MM.1S (cell line): ENCODE measurements around the gene ACTL10.

Source experiments
- DNase-seq: peaks from one replicate; pipeline ENCODE4 v3.0.0-alpha.2; 2015
- H2AFZ ChIP-seq: fragments of 300-600 bp; sonication (generic); 2 replicates; pipeline ENCODE4 v1.6.0; 2016; ENCODE audit warnings: antibody characterized with exemption, low read length
- H3F3A ChIP-seq: fragments of 300-600 bp; sonication (generic); 2 replicates; pipeline ENCODE4 v1.6.1; 2016; ENCODE audit warnings: mild to moderate bottlenecking, antibody characterized with exemption, low read length, moderate library complexity, mixed read lengths; ENCODE audit not compliant: insufficient read depth
- H3K27ac ChIP-seq: fragments of 300-600 bp; sonication (generic); 2 replicates; pipeline ENCODE4 v1.5.1; 2016; ENCODE audit warnings: mild to moderate bottlenecking, low read length
- H3K27me3 ChIP-seq: fragments of 300-600 bp; sonication (generic); replicated peaks from 2 replicates; pipeline ENCODE4 v1.6.0; 2016; ENCODE audit warnings: low read length; ENCODE audit not compliant: insufficient read depth
- H3K36me3 ChIP-seq: fragments of 300-600 bp; sonication (generic); replicated peaks from 2 replicates; pipeline ENCODE4 v1.6.1; 2016; ENCODE audit warnings: mild to moderate bottlenecking, low read length, mixed read lengths; ENCODE audit not compliant: insufficient read depth
- H3K4me1 ChIP-seq: fragments of 300-600 bp; sonication (generic); 2 replicates; pipeline ENCODE4 v1.6.1; 2016; ENCODE audit warnings: low read length, mixed read lengths
- H3K4me2 ChIP-seq: fragments of 300-600 bp; sonication (generic); 2 replicates; pipeline ENCODE4 v1.6.0; 2016; ENCODE audit warnings: low read depth, low read length
- H3K4me3 ChIP-seq: fragments of 300-600 bp; sonication (generic); 2 replicates; pipeline ENCODE4 v1.5.1; 2016; ENCODE audit warnings: low read length, mixed read lengths
- H3K79me2 ChIP-seq: fragments of 300-600 bp; sonication (generic); 2 replicates; pipeline ENCODE4 v1.6.1; 2016; ENCODE audit warnings: mixed run types, low read length, mixed read lengths
- H3K9ac ChIP-seq: fragments of 300-600 bp; sonication (generic); 2 replicates; pipeline ENCODE4 v1.6.1; 2016; ENCODE audit warnings: low read length, mixed read lengths
- H3K9me2 ChIP-seq: fragments of 300-600 bp; sonication (generic); replicated peaks from 2 replicates; pipeline ENCODE4 v1.6.1; 2016; ENCODE audit warnings: mild to moderate bottlenecking, low read length, mixed read lengths; ENCODE audit not compliant: insufficient read depth
- H3K9me3 ChIP-seq: fragments of 300-600 bp; sonication (generic); replicated peaks from 2 replicates; pipeline ENCODE4 v1.6.1; 2016; ENCODE audit warnings: mild to moderate bottlenecking, low read length, mixed read lengths; ENCODE audit not compliant: insufficient read depth
- H4K20me1 ChIP-seq: fragments of 300-600 bp; sonication (generic); 2 replicates; pipeline ENCODE4 v1.6.1; 2016; ENCODE audit warnings: mild to moderate bottlenecking, low read length, moderate library complexity, mixed read lengths; ENCODE audit not compliant: insufficient read depth
- EZH2 ChIP-seq: fragments of 300-600 bp; sonication (generic); optimal IDR thresholded peaks from 2 replicates; pipeline ENCODE3; 2017; ENCODE audit warnings: low read depth, mild to moderate bottlenecking, antibody characterized with exemption, low read length, mixed read lengths
- EZH2phosphoT487 ChIP-seq: fragments of 300-600 bp; sonication (generic); IDR thresholded peaks from 2 replicates; pipeline ENCODE4 v1.6.1; 2018; ENCODE audit warnings: antibody characterized with exemption, low read length
- TF ChIP-seq, protein P1 (sequence below): fragments of 300-600 bp; sonication (generic); IDR thresholded peaks from 2 replicates; pipeline ENCODE4 v1.5.1; 2016; ENCODE audit warnings: antibody characterized with exemption, low read length, mixed read lengths

The ACTL10 gene

DNA sequence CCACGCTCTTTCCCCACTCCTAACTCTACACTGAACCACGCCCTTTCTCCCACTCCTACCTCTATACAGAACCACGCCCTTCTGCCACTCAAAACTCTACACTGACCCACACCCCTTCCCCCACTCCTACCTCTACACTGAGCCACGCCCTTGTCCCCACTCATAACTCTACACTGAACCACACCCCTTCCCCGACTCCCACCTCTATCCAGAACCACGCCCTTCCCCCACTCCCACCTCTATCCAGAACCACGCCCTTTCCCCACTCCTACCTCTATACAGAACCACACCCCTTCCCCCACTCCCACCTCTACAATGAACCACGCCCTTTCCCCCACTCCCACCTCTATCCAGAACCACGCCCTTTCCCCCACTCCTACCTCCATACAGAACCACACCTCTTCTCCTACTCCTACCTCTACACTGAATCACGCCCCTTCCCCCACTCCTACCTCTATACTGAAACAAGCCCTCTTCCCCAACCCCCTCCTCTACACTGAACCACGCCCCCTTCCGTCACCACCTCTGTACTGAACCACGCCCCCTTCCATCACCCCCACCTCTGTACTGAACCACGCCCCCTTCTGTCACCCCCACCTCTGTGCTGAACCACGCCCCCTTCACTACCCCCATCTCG is 43.3 kb downstream of the ACTL10 start:
- no peaks in the 10 kb centered on the region for H3K27me3 ChIP-seq
- no peaks in the 10 kb centered on the region for H3K79me2 ChIP-seq
- no peaks in the 10 kb centered on the region for H3K4me1 ChIP-seq
- no peak overlapping the region for H3K9ac ChIP-seq
- no peaks in the 10 kb centered on the region for H4K20me1 ChIP-seq
- no peak overlapping the region for H3K27ac ChIP-seq
- H3K9me3 ChIP-seq: no peaks in the 10 kb centered on the region
- no peaks in the 10 kb centered on the region for H3K36me3 ChIP-seq
- TF ChIP-seq EZH2phosphoT487 (no peak), EZH2 (no peak)
- TF ChIP-seq, protein P1, sequence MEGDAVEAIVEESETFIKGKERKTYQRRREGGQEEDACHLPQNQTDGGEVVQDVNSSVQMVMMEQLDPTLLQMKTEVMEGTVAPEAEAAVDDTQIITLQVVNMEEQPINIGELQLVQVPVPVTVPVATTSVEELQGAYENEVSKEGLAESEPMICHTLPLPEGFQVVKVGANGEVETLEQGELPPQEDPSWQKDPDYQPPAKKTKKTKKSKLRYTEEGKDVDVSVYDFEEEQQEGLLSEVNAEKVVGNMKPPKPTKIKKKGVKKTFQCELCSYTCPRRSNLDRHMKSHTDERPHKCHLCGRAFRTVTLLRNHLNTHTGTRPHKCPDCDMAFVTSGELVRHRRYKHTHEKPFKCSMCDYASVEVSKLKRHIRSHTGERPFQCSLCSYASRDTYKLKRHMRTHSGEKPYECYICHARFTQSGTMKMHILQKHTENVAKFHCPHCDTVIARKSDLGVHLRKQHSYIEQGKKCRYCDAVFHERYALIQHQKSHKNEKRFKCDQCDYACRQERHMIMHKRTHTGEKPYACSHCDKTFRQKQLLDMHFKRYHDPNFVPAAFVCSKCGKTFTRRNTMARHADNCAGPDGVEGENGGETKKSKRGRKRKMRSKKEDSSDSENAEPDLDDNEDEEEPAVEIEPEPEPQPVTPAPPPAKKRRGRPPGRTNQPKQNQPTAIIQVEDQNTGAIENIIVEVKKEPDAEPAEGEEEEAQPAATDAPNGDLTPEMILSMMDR: no peak
- H3K4me3 ChIP-seq: no peak overlapping the region
- no peak for DNase-seq
- no peak overlapping the region for H3K4me2 ChIP-seq
- H3F3A ChIP-seq: no peaks in the 10 kb centered on the region
- no peak overlapping the region for H2AFZ ChIP-seq
- H3K9me2 ChIP-seq: no peaks in the 10 kb centered on the region

DNA sequence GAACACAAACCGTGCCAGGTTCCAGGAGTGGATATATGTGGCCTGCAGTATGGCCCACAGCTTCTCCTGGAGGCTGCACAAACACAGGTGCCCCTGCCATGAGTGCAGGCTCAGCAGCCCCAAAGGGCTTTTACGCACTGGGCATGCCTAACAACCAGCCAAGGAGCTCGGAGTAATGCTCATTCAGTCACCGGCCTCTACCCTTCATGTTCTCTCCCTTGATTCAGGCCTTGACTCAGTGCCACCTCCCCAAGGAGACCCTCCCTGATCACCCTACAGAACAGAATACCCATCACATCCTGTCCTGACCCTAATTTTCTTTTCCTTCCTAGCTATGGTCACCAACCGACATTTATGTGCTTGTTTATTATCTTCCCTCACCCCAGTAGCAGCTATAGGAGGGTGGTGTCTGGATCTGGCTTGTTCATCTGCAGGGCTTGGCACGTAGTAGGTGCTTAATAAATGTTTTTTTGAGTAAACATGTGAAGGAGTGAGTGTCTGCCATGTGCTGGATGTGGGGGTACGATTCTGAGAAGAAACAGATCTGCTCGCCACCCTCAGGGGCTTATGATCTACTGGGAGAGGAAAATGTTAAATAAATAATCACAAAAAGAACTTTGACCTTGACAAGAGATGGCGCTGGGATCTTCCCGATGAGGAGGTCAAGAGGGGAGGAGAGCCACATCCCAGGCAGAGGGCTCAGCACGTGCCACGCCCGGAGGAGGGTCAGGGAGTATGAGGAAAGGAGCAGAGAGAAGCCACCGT is 44.1 kb downstream of the ACTL10 start:
- no peak overlapping the region for H2AFZ ChIP-seq

DNA sequence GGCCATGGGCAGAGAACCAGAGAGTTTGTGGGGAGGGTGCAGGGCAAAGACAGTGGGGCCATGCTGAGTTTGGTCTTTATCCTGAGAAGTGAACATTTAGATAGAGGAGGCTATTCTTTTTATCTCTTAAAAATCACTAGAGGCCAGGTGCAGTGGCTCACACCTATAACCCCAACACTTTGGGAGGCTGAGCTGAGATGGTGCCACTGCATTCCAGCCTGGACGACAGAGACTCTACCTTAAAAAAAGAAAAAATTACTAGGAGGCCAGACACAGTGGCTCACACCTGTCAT is 44.6 kb downstream of the ACTL10 start:
- H3K9me3 ChIP-seq: no peaks in the 10 kb centered on the region
- H3K9ac ChIP-seq: no peak overlapping the region
- no peaks in the 10 kb centered on the region for H3K79me2 ChIP-seq
- no peak for DNase-seq
- H3K4me1 ChIP-seq: no peaks in the 10 kb centered on the region
- H3K4me2 ChIP-seq: no peak overlapping the region
- no peak overlapping the region for H2AFZ ChIP-seq
- H3K4me3 ChIP-seq: no peak overlapping the region
- H4K20me1 ChIP-seq: no peaks in the 10 kb centered on the region
- no peak overlapping the region for H3K27ac ChIP-seq
- H3K9me2 ChIP-seq: no peaks in the 10 kb centered on the region
- no peaks in the 10 kb centered on the region for H3F3A ChIP-seq
- H3K36me3 ChIP-seq: no peaks in the 10 kb centered on the region
- no peaks in the 10 kb centered on the region for H3K27me3 ChIP-seq
- TF ChIP-seq, protein P1: no peak
- TF ChIP-seq EZH2 (no peak), EZH2phosphoT487 (no peak)

More for the DNA sequence above, 44.1 kb downstream of the ACTL10 start:
- Histone ChIP-seq H3K4me1 (no peaks in the 10 kb centered on the region), H3K4me2 (no peak overlapping the region), H3F3A (no peaks in the 10 kb centered on the region), H3K27me3 (no peaks in the 10 kb centered on the region), H3K27ac (no peak overlapping the region), H3K9me2 (no peaks in the 10 kb centered on the region), H4K20me1 (no peaks in the 10 kb centered on the region), H3K9me3 (no peaks in the 10 kb centered on the region), H3K4me3 (no peak overlapping the region), H3K79me2 (no peaks in the 10 kb centered on the region), H3K36me3 (no peaks in the 10 kb centered on the region), H3K9ac (no peak overlapping the region)
- no peak for DNase-seq
- TF ChIP-seq EZH2 (no peak), EZH2phosphoT487 (no peak)
- TF ChIP-seq, protein P1: no peak
